T-helper 2 cell treated with Interferon-gamma antibody and Interleukin-4, amounts not matched to agents 5 μg/mL and 100 μg/mL, for 36 hours (primary cell): ENCODE data around the gene SLC25A26.

Experiments
- DNase-seq: peaks from one replicate; pipeline ENCODE4 v3.0.0; 2021; ENCODE audit warnings: low spot score
- H3K27ac Mint-ChIP-seq: one replicate; pipeline ENCODE4 v1.8.0; 2021; ENCODE audit warnings: mild to moderate bottlenecking, mixed read lengths
- H3K27me3 Mint-ChIP-seq: one replicate; pipeline ENCODE4 v1.8.0; 2021; ENCODE audit warnings: low read depth, mixed read lengths
- H3K36me3 Mint-ChIP-seq: one replicate; pipeline ENCODE4 v1.8.0; 2021; ENCODE audit warnings: low read depth, mixed read lengths
- H3K4me1 Mint-ChIP-seq: one replicate; pipeline ENCODE4 v1.8.0; 2021; ENCODE audit warnings: low read depth, mixed read lengths
- H3K4me3 Mint-ChIP-seq: one replicate; pipeline ENCODE4 v1.8.0; 2022; ENCODE audit warnings: mild to moderate bottlenecking, moderate library complexity, mixed read lengths
- H3K9me3 Mint-ChIP-seq: one replicate; pipeline ENCODE4 v1.8.0; 2021; ENCODE audit warnings: mixed read lengths

SLC25A26 gene

DNA sequence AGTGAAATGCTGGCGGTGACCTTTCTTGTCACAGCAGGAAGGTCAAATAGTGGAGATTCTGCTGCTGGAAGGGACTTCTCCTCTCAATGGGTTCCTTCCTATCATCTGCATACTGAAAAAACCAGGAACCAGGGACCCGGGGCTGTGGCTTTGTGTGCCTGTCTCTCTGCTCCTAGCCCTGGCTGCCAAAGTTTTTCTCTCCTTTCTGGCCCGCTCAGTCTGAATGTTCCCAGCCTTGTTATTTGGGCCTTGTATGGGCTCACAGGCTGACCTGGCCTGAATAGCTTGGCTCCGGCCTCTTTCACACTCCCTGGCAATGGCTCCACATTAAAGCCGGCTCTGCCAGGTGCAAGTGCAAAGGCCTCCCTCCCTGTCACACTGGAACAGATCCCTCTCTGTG lies 185.4 kb downstream of the SLC25A26 start:
- DNase-seq = no peak
- Mint-ChIP-seq H3K27me3 (no peaks in the 10 kb centered on the region), H3K36me3 (peaks cover 29% of the 10 kb centered on the region), H3K9me3 (no peaks in the 10 kb centered on the region), H3K4me3 (no peak overlapping the region), H3K27ac (no peak overlapping the region), H3K4me1 (peaks cover 6% of the 10 kb centered on the region)

DNA sequence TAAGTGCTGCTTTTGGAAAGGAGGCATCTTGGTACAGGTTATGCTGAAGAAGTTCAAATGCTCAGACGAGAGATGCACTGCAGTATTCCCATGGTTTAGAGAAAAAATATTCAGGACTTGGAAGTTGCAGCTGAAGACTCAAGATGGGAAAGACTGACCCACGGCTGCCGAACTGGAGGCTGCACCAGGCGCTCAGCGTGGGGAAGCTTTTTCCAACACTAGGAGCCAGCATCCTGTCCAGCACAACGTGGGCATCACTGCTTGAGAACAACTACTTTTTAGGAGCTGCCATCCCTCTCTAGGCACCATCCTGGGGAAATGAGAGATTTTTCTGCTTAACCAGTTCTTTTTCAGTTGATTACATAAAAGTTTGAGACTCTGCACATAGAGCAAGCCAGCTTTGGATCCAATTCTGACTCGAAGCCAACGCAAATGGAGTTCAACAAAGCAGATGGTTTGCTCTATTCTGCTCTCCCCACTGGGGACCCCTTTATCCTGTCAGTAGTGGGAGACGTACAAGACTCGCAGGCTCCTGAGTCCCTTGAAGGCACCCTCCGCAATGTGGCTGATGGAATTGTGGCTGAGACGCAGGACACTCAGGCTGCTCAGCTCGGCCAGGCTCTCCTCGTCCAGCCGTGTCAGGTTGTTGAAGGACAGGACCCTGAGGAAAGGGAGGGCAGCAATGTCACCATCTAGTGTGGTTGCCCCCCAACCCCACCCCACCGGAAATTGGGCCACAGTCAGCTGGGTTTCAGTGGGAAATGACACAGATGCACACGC lies 186.2 kb downstream of the SLC25A26 start:
- Mint-ChIP-seq H3K27ac (no peak overlapping the region), H3K9me3 (no peaks in the 10 kb centered on the region), H3K36me3 (peaks cover 34% of the 10 kb centered on the region), H3K27me3 (no peaks in the 10 kb centered on the region), H3K4me3 (no peak overlapping the region), H3K4me1 (peaks cover 6% of the 10 kb centered on the region)
- DNase-seq = no peak

DNA sequence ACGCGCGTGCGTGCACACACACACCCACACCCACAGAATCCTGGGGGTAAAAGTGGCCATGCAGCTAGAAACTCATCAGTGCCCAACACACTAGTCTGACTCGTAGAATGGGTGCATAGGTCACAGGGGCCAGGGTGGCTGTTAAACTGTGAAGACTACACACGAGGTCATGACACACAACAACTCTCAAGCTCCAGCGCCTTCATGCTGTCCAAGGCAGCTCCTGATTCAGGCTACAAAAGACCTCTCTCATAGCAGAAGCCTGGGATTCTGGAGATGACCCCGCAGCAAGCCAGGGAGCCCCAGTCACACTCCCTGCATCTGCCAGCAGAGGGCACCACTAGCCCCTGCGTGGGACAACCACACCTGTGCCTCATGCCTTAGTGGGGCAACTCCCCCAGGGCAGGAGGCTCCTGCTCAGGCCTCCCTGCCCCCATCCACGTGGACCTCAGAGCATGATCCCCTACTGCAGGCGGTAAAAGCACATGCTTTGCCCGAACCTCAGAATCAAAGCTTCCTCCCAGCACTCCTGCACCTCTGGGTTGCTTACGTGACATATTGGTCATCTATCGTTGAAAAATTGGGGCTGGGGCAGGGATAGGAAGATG lies 186.9 kb downstream of the SLC25A26 start:
- no peak overlapping the region for H3K27ac Mint-ChIP-seq
- peak; percentile 57 for DNase-seq
- peaks cover 6% of the 10 kb centered on the region for H3K4me1 Mint-ChIP-seq
- no peaks in the 10 kb centered on the region for H3K27me3 Mint-ChIP-seq
- H3K4me3 Mint-ChIP-seq = no peak overlapping the region
- no peaks in the 10 kb centered on the region for H3K9me3 Mint-ChIP-seq
- H3K36me3 Mint-ChIP-seq = peaks cover 39% of the 10 kb centered on the region

DNA sequence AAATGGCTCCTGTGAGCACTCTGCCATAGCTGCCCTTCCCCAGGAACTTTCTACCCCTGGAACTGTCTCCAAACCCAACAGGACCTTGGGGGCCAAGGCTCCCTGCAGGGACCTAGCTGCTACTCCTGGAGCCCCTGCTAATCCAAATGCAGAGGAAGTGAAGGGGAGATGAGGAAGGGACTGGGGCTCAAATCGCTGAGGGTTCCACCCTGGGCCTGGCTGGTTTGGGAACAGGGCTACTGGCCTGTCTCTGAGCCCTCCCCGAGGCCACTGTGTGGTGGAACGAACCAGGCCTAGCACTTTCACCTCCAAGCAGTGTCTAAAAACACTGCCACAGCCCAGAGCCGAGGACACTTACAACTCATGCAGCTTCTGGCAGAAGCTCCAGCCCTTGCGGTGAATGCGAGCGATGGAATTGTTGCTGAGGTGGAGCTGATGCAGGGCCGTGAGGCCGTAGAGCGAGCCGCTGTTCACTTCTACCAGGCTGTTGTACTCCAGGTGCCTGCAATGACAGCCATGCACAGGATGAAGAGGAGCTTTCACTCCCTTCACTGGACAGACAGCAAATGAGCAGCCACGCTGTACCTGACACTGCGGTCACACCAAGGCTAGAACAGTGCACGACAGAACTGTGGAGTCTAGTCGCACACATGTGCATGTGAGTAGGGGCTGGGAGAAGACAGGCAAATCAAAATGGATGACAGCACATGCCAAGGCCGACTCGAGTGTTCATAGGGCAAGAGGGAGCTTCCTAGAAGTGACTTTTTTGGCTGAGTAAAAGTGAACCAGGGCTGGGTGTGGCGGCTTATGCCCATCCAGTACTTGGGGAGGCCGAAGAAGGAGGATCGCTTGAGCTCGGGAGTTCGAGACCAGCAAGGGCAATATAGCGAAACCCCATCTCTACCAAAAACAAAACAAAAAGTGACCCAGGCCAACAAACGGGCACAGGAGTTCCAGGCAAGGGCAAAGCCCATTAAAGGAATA lies 189.3 kb downstream of the SLC25A26 start:
- H3K36me3 Mint-ChIP-seq = peaks cover 30% of the 10 kb centered on the region
- DNase-seq = no peak
- peaks cover 10% of the 10 kb centered on the region for H3K4me1 Mint-ChIP-seq
- H3K9me3 Mint-ChIP-seq = no peaks in the 10 kb centered on the region
- no peak overlapping the region for H3K27ac Mint-ChIP-seq
- H3K27me3 Mint-ChIP-seq = no peaks in the 10 kb centered on the region
- no peak overlapping the region for H3K4me3 Mint-ChIP-seq

DNA sequence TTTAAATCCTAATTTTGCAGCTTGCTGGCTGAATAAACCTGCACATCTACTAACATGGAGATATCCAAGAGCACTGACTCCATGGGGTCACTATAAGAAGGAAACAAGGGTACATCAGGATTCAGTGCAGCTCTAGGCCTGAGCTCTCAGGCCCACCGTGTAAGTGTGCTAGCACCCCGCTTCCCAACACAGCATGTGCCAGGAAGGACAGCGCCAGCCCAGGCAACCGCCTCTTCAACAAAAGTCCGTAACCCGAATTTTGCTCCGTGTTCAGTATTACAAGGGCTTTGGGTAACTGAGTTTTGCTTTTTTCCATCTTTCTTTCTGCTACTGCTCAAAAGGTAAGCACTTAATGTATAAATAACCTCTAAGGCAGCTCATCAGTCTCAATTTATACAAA lies 190.2 kb downstream of the SLC25A26 start:
- Mint-ChIP-seq H3K4me3 (no peak overlapping the region), H3K36me3 (peaks cover 29% of the 10 kb centered on the region), H3K27me3 (no peaks in the 10 kb centered on the region), H3K4me1 (peaks cover 10% of the 10 kb centered on the region), H3K9me3 (no peaks in the 10 kb centered on the region), H3K27ac (no peak overlapping the region)
- no peak for DNase-seq

DNA sequence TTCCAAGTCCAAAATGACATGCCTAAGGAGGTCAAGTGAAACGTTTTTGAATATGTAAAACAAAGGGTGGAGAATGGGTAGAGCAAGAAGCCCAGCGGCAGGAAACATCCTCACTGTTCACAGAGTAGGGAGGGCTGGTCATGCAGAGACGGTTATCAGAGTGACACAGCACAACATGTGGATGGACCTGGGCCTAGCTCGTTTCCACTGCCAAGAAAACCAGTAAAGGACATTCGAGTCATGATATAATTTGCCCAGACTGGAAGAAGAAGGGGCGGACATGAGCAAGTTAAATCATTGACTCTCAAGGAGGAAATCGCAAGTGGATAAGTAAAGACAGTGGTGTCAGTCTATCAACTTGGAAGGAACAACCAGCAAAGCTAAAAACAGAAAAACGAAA lies 190.7 kb downstream of the SLC25A26 start:
- no peak overlapping the region for H3K4me3 Mint-ChIP-seq
- H3K9me3 Mint-ChIP-seq = no peaks in the 10 kb centered on the region
- no peak for DNase-seq
- H3K4me1 Mint-ChIP-seq = peaks cover 11% of the 10 kb centered on the region
- H3K36me3 Mint-ChIP-seq = peaks cover 29% of the 10 kb centered on the region
- H3K27ac Mint-ChIP-seq = peak overlapping the region; percentile 28
- H3K27me3 Mint-ChIP-seq = no peaks in the 10 kb centered on the region

DNA sequence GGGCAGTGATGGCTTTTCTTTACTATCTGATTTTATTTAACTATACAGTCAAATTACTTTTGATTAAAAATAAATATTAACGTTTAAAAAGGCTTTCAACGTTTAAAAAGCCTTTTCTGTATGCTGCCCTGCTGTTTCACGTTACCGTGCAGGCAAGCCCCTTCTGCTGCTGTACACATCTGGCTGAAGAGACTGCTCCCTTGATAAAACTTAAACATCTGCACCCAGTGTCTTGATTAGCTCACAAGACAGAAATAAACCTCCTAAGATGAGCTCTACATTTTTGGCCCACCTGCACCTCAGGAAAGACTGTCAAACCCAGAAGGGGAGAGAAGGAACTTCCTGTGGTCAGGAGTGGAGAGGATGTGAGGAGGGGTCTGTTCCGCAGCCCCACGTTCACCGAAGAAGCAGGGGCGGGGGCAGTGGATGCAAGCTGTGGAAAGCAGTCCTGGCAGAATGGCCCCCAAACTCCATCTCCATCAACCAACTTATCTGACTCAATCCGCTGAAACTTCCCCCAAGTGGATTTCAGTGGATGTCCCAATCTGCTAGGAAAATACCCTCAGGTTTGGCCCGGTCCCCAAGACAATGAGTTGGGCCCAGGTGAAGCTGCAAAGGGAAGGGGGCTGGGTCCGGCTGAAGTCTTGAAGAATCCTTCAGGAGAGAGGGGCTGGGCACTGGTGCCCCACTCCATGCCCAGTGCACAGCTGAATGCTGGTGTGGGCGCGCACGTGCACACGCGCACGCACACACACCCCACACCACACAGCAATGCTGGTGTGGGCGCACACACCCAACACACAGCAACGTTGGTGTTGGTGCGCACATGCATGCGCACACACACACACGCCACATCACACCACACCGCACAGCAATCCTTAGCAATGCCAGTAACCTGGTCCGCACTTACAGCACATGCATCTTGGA lies 191.4 kb downstream of the SLC25A26 start:
- Mint-ChIP-seq H3K9me3 (no peaks in the 10 kb centered on the region), H3K27me3 (no peaks in the 10 kb centered on the region), H3K4me1 (peaks cover 14% of the 10 kb centered on the region), H3K27ac (peak overlapping the region; percentile 37), H3K4me3 (no peak overlapping the region), H3K36me3 (peaks cover 29% of the 10 kb centered on the region)
- DNase-seq = no peak

DNA sequence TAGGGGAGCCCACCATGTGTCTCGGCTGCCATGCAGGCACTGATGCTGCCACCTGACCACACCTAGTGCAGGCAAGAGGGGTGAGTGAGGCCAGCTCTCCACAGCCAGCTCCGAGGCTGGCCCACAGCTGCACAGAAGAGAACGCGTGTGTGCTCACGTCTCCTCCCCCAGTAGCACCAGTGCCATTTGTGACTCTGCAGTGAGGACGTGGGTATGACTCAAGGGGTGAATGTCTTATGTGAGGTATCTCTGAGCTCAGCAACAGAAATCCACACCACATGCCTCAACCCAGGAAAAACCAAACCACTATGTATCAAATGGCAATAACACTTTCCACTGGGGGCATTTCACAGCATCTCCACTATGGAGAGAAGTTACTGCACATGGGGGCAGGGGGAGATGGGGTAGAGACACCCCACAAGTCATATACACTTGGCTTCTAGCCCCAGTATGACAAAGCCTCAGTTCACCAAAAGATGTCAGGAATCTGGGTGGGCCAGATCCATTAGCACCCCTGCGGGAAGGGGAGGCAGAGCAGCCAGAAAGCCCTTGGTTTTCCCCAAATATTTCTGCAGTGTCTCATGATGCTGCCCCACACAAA lies 192.4 kb downstream of the SLC25A26 start:
- Mint-ChIP-seq H3K27ac (no peak overlapping the region), H3K36me3 (peaks cover 29% of the 10 kb centered on the region), H3K9me3 (no peaks in the 10 kb centered on the region), H3K27me3 (no peaks in the 10 kb centered on the region), H3K4me3 (no peak overlapping the region), H3K4me1 (peaks cover 10% of the 10 kb centered on the region)
- DNase-seq = peak; percentile 17

DNA sequence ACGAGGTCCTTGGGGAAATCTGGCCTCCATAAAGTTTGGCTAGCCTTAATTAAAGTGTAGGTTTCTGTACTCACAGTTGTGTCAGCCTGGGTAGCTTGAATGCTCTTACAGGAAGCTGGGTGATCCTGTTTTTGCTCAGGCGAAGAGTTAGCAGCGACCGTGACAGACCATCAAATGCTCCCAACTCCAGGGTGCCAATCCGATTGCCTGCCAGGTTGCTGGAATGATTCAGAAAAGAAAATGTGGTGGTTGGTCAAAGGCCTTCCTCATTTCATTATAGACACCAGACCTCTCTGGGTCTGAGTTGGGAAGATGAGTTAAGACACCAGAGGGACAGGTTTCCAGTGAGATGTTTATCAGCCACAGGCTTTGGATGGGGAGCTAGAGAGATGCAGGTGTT lies 194.0 kb downstream of the SLC25A26 start:
- H3K27me3 Mint-ChIP-seq = no peaks in the 10 kb centered on the region
- DNase-seq = no peak
- no peak overlapping the region for H3K4me3 Mint-ChIP-seq
- peaks cover 34% of the 10 kb centered on the region for H3K36me3 Mint-ChIP-seq
- H3K9me3 Mint-ChIP-seq = peaks cover 1% of the 10 kb centered on the region
- peaks cover 12% of the 10 kb centered on the region for H3K4me1 Mint-ChIP-seq
- no peak overlapping the region for H3K27ac Mint-ChIP-seq

DNA sequence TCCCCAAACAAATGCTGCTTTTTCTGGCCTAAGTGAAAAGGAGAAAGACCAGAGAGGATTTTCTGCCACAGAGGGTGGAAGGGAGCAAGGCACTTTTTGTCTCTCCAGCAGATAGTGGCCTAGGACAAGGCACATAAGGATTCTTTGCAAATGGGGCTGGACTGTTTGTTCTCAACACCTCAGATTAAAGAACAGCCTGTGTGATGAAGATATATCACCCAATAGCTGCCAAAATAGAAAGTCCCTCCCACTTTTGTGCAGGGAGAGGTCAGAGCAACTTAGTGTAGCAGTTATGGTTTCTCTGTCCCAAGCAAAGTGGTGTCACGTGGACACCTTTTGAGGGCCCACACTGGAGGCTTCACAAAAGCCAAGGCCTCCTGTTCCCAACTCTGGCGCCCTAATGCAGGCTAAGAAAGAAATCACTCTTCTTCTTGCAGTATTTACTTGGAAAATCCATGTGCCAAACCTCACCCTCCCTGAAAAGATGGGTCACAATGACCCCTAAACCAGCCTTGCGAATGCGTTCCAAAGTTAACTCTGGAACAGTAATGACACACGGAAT lies 195.1 kb downstream of the SLC25A26 start:
- Mint-ChIP-seq H3K9me3 (peaks cover 12% of the 10 kb centered on the region), H3K36me3 (peaks cover 45% of the 10 kb centered on the region), H3K4me1 (peaks cover 17% of the 10 kb centered on the region), H3K4me3 (no peak overlapping the region), H3K27me3 (no peaks in the 10 kb centered on the region), H3K27ac (no peak overlapping the region)
- DNase-seq = no peak

DNA sequence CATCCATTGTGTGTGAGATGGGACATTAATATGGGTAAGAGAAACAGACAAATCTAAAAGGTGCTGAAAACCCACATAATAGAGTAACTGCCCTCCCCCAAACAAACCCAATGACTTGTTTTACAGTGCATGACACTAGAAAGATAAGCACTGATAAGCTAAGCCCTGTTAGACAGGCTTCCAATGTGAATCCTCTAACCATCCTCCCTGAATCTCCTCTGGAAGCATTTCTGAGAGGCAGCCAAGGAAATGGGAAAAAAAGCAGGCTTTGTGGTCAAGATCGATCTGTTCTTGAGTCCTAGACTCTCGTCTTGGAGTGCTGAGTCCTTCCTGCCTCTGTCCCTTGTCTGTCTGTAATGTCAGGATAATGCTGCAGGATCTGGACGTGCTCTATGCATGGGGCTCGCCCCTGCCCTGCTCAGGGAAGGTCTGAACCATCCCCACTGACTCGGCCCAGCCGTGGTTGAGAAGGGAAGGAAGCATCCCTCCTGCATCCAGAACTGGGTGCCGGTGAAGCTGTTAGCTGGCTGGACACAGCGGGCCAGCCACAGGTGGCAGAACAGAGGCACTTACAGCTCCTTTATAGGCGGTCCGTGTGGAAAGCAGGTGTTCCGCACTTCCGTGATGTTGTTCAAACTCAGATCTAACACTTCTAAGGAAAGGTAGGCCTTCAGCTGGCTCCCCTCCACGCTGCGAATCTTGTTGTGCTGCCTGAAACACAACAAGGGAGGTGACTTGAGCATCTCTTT lies 195.9 kb downstream of the SLC25A26 start:
- H3K27me3 Mint-ChIP-seq = no peaks in the 10 kb centered on the region
- no peak overlapping the region for H3K27ac Mint-ChIP-seq
- peaks cover 45% of the 10 kb centered on the region for H3K36me3 Mint-ChIP-seq
- peaks cover 19% of the 10 kb centered on the region for H3K9me3 Mint-ChIP-seq
- no peak overlapping the region for H3K4me3 Mint-ChIP-seq
- H3K4me1 Mint-ChIP-seq = peaks cover 17% of the 10 kb centered on the region
- DNase-seq = no peak

DNA sequence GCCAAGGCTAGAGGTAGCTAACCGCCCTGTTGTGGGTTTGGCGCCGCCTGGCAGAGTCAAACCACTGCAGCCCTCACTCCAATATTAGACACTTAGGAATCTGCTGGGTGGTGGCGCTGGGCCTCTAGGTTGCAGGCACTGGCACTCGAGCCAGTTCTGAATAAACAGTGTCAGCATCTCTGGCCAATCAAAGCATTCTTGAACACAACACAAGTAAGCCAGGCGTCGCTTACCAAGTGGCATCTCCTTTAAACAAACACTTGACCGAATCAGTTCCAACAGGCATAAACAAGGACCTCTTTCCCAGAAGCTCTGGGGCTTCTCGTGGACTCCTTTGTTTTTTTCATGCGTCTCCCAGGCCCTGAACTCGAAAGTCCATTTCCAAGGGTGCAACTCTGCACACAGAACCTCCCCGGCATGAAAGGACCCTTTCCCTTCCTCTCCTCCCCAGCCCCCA lies 197.7 kb downstream of the SLC25A26 start:
- Mint-ChIP-seq H3K4me1 (peaks cover 14% of the 10 kb centered on the region), H3K9me3 (peaks cover 32% of the 10 kb centered on the region), H3K27me3 (no peaks in the 10 kb centered on the region), H3K27ac (no peak overlapping the region), H3K4me3 (no peak overlapping the region), H3K36me3 (peaks cover 51% of the 10 kb centered on the region)
- no peak for DNase-seq
